Naive thymus-derived CD4-positive, alpha-beta T cell (primary cell): ENCODE measurements around the gene MYL6. TPM values are rescaled to one million over a fixed set of nuclear protein-coding genes. Genes with fewer than 3 reads are reported as not detected.

ENCODE experiments used
- ATAC-seq: fragments of 150-1000 bp; cut with Tn5 transposase; 2 replicates; pipeline ENCODE4 v1.10.0; 2021; ENCODE audit warnings: mild to moderate bottlenecking, moderate library complexity
- CTCF ChIA-PET: fragments of 350-600 bp; sonication (Branson Sonifier 250); formaldehyde crosslinking; loops from one replicate; lab custom pipeline; 2021; ENCODE audit warnings: antibody characterized with exemption; lab: Charles Lee
- POLR2A ChIA-PET: fragments of 350-600 bp; sonication (Branson Sonifier 250); formaldehyde crosslinking; loops from one replicate; lab custom pipeline; 2021; ENCODE audit warnings: antibody characterized with exemption, inconsistent platforms; lab: Charles Lee
- DNase-seq, 9 donors: peaks; one replicate each; pipeline versions ENCODE4 v3.0.0 to v3.0.0-alpha.2; 2020 to 2022; ENCODE audit warnings: mixed read lengths in 1 of 9
- H3K27ac ChIP-seq: one replicate; pipeline ENCODE4 v1.7.0; 2013; ENCODE audit warnings: mild to moderate bottlenecking, low read depth, low read length, moderate library complexity
- H3K27me3 ChIP-seq, 2 donors: one replicate each; pipeline ENCODE4 v1.7.0; 2013; ENCODE audit warnings: low read length in 2 of 2, mild to moderate bottlenecking in 2 of 2, moderate library complexity in 2 of 2; ENCODE audit not compliant: control insufficient read depth in 2 of 2, insufficient read depth in 2 of 2
- H3K36me3 ChIP-seq, 3 experiments: 1 replicate in 2 of 3; 2 replicates in 1 of 3; pipeline ENCODE4 v1.7.0; 2013; ENCODE audit warnings: low read length in 3 of 3, mild to moderate bottlenecking in 3 of 3, moderate library complexity in 1 of 3; ENCODE audit not compliant: insufficient read depth in 3 of 3, control insufficient read depth in 2 of 3
- H3K4me1 ChIP-seq, 2 donors: one replicate each; pipeline ENCODE4 v1.7.0; 2013; ENCODE audit warnings: low read length in 2 of 2, mild to moderate bottlenecking in 2 of 2, moderate library complexity in 1 of 2; ENCODE audit not compliant: control insufficient read depth in 2 of 2, insufficient read depth in 2 of 2
- H3K4me3 ChIP-seq: 2 replicates; pipeline ENCODE4 v1.7.0; 2013; ENCODE audit warnings: mild to moderate bottlenecking, low read length
- H3K9me3 ChIP-seq, 3 experiments: 1 replicate in 2 of 3; 2 replicates in 1 of 3; pipeline ENCODE4 v1.7.0; 2013; ENCODE audit warnings: low read length in 3 of 3; ENCODE audit not compliant: control insufficient read depth in 2 of 3
- H3K27ac Mint-ChIP-seq, 9 donors: one replicate each; pipeline ENCODE4 v1.8.0; 2020 to 2022; ENCODE audit warnings: mixed read lengths in 9 of 9, mild to moderate bottlenecking in 8 of 9, moderate library complexity in 5 of 9, inconsistent platforms in 2 of 9
- H3K27me3 Mint-ChIP-seq, 5 donors: one replicate each; pipeline ENCODE4 v1.8.0; 2021 to 2022; ENCODE audit warnings: mixed read lengths in 5 of 5, mild to moderate bottlenecking in 1 of 5
- H3K36me3 Mint-ChIP-seq, 5 donors: one replicate each; pipeline ENCODE4 v1.8.0; 2020 to 2022; ENCODE audit warnings: mixed read lengths in 5 of 5, mild to moderate bottlenecking in 3 of 5, inconsistent platforms in 1 of 5
- H3K4me1 Mint-ChIP-seq, 7 donors: one replicate each; pipeline ENCODE4 v1.8.0; 2020 to 2022; ENCODE audit warnings: mixed read lengths in 7 of 7, mild to moderate bottlenecking in 3 of 7, inconsistent platforms in 1 of 7
- H3K4me3 Mint-ChIP-seq, 10 donors: one replicate each; pipeline ENCODE4 v1.8.0; 2020 to 2022; ENCODE audit warnings: mild to moderate bottlenecking in 10 of 10, mixed read lengths in 10 of 10, moderate library complexity in 6 of 10, inconsistent platforms in 2 of 10
- H3K9me3 Mint-ChIP-seq, 11 donors: one replicate each; pipeline ENCODE4 v1.8.0; 2020 to 2022; ENCODE audit warnings: mixed read lengths in 11 of 11, mild to moderate bottlenecking in 4 of 11, inconsistent platforms in 1 of 11, moderate library complexity in 1 of 11
- intact Hi-C, 2 donors: fragments of 100-400 bp; cut with micrococcal nuclease; formaldehyde crosslinking; loops; one replicate each; pipeline ENCODE4 v1.15.1; 2023
- polyA plus RNA-seq, 2 donors: library from polyadenylated mRNA; unstranded; fragments of 300-500 nt; fragmentation: Illumina TruSeq; gene quantifications; one replicate each; pipeline ENCODE4 v1.2.3, GENCODE V29; 2021
- total RNA-seq, 6 experiments: library from RNA in 5 of 6; stranded (reverse) in 5 of 6; gene quantifications; 1 replicate in 5 of 6; 2 replicates in 1 of 6; pipeline ENCODE4 v1.2.3 and lab custom pipeline; 2021 to 2026

MYL6 gene
- total and polyA plus RNA-seq, 7 experiments from 2014 or later: 428 to 2,144 (median 805) TPM

- H3K27me3 ChIP-seq: no peaks in the 10 kb centered on the region
- H3K9me3 Mint-ChIP-seq: no peaks in the 10 kb centered on the region
- H3K4me1 Mint-ChIP-seq: peaks cover 25 to 52% (median 42%) of the 10 kb centered on the region in 7 donors
- DNase-seq: no peak
- ATAC-seq: no peak
- peaks cover 18 to 20% of the 10 kb centered on the region in 2 donors for H3K4me1 ChIP-seq
- H3K27ac ChIP-seq: peak overlapping the region; percentile 18
- no peak overlapping the region for H3K4me3 Mint-ChIP-seq
- intact Hi-C loops: no loop called here
- H3K36me3 Mint-ChIP-seq: peaks cover 0 to 50% (median 19%) of the 10 kb centered on the region in 5 donors
- no peak overlapping the region for H3K4me3 ChIP-seq
- ChIA-PET POLR2A (interaction anchor here (0.6 to 12.7 kb wide), 11 partner anchors 10 to 466 kb away, joined by 3 to 161 read pairs (median 3); partner anchors contain the start of genes ESYT1, PA2G4, RPL41 and SMARCC2), CTCF (interaction anchor here (0.6 to 3.4 kb wide), 5 partner anchors 36 to 478 kb away, joined by 3 to 15 read pairs (median 4); partner anchors contain the start of genes ESYT1, RPL41 and ZC3H10)
- no peaks in the 10 kb centered on the region for H3K9me3 ChIP-seq
- H3K27ac Mint-ChIP-seq: peak overlapping the region in 6 of 9 donors; percentile 24 to 95 (median 68)
- no peaks in the 10 kb centered on the region for H3K27me3 Mint-ChIP-seq
- H3K36me3 ChIP-seq: peaks cover 12 to 80% (median 20%) of the 10 kb centered on the region in 3 experiments
Observed at GRCh38 chr12:56162468-56163290, 4.5 kb downstream of the MYL6 start.

- no peak overlapping the region for H3K4me3 ChIP-seq
- no peaks in the 10 kb centered on the region for H3K9me3 Mint-ChIP-seq
- H3K27ac ChIP-seq: no peak overlapping the region
- ATAC-seq (no peak), DNase-seq (no peak)
- intact Hi-C loops: no loop called here
- peaks cover 18 to 19% of the 10 kb centered on the region in 2 donors for H3K4me1 ChIP-seq
- H3K36me3 ChIP-seq: peaks cover 17 to 88% (median 20%) of the 10 kb centered on the region in 3 experiments
- ChIA-PET CTCF (interaction anchor here (0.9 to 3.4 kb wide), 2 partner anchors 37 to 47 kb away, joined by 4 to 15 read pairs; partner anchors contain the start of genes ESYT1 and RPL41), POLR2A (interaction anchor here (0.8 to 12.7 kb wide), 9 partner anchors 9 to 46 kb away, joined by 3 to 161 read pairs (median 4); partner anchors contain the start of genes ESYT1, RPL41, SMARCC2 and ZC3H10)
- no peaks in the 10 kb centered on the region for H3K9me3 ChIP-seq
- H3K4me1 Mint-ChIP-seq: peaks cover 24 to 49% (median 39%) of the 10 kb centered on the region in 7 donors
- no peak overlapping the region for H3K4me3 Mint-ChIP-seq
- H3K27me3 Mint-ChIP-seq: no peaks in the 10 kb centered on the region
- H3K36me3 Mint-ChIP-seq: peaks cover 0 to 50% (median 24%) of the 10 kb centered on the region in 5 donors
- H3K27me3 ChIP-seq: no peaks in the 10 kb centered on the region
- peak overlapping the region in 5 of 9 donors; percentile 24 to 82 (median 38) for H3K27ac Mint-ChIP-seq
Observed at GRCh38 chr12:56163533-56164344, 5.6 kb downstream of the MYL6 start.

DNA sequence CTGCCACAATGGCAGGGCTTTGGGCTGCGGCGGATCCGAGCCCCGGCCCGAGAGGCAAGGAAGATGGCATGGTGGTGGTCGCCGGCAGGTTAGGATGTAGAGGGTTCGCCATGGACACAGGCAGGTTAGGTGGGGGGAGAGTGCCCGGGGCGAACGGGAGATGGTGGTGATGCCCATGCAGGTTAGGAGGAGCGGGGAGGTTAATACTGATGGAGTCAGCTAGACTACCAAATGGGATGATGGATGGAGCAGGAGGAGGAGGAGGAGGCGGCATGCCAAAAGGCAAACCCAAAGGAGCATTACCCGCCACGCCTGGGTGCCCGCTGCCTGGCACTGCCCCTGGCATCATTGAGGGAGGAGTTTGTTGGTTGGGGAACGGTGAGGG lies 6.2 kb downstream of the MYL6 start:
- H3K27me3 Mint-ChIP-seq: no peaks in the 10 kb centered on the region
- no peak overlapping the region for H3K4me3 Mint-ChIP-seq
- ChIA-PET CTCF (no interaction called here), POLR2A (interaction anchor here (0.8 to 12.7 kb wide), 5 partner anchors 9 to 36 kb away, joined by 3 to 161 read pairs (median 5); partner anchors contain the start of gene ESYT1)
- Histone ChIP-seq H3K4me1 (peaks cover 18 to 19% of the 10 kb centered on the region in 2 donors), H3K36me3 (peaks cover 17 to 94% (median 20%) of the 10 kb centered on the region in 3 experiments), H3K9me3 (no peaks in the 10 kb centered on the region), H3K27me3 (no peaks in the 10 kb centered on the region), H3K27ac (no peak overlapping the region), H3K4me3 (no peak overlapping the region)
- peaks cover 0 to 50% (median 24%) of the 10 kb centered on the region in 5 donors for H3K36me3 Mint-ChIP-seq
- no peaks in the 10 kb centered on the region for H3K9me3 Mint-ChIP-seq
- intact Hi-C loops: no loop called here
- no peak for DNase-seq
- H3K4me1 Mint-ChIP-seq: peaks cover 18 to 44% (median 33%) of the 10 kb centered on the region in 7 donors
- H3K27ac Mint-ChIP-seq: peak overlapping the region in 4 of 9 donors; percentile 22 to 52 (median 46)
- no peak for ATAC-seq

GRCh38 chr12:56165369-56165768 lies 7.2 kb downstream of the MYL6 start:
- Mint-ChIP-seq H3K27ac (peak overlapping the region in 3 of 9 donors; percentile 62 to 65 (median 65)), H3K4me3 (no peak overlapping the region), H3K36me3 (peaks cover 4 to 49% (median 22%) of the 10 kb centered on the region in 5 donors), H3K4me1 (peaks cover 8 to 34% (median 23%) of the 10 kb centered on the region in 7 donors), H3K27me3 (no peaks in the 10 kb centered on the region), H3K9me3 (no peaks in the 10 kb centered on the region)
- ATAC-seq (no peak), DNase-seq (no peak)
- intact Hi-C loops: no loop called here
- Histone ChIP-seq H3K27me3 (no peaks in the 10 kb centered on the region), H3K4me3 (no peak overlapping the region), H3K9me3 (no peaks in the 10 kb centered on the region), H3K4me1 (peaks cover 7 to 9% of the 10 kb centered on the region in 2 donors), H3K27ac (no peak overlapping the region), H3K36me3 (peaks cover 27 to 98% (median 31%) of the 10 kb centered on the region in 3 experiments)
- ChIA-PET POLR2A (interaction anchor here (0.7 to 12.7 kb wide), 5 partner anchors 10 to 47 kb away, joined by 3 to 161 read pairs (median 4); partner anchors contain the start of genes ESYT1, SMARCC2 and ZC3H10), CTCF (interaction anchor here (0.7 to 1.2 kb wide), 2 partner anchors 37 to 192 kb away, joined by 3 read pairs; partner anchors contain the start of genes ESYT1 and RAB5B)

- no peak for ATAC-seq
- no peak for DNase-seq
- H3K9me3 ChIP-seq: no peaks in the 10 kb centered on the region
- H3K27ac ChIP-seq: no peak overlapping the region
- H3K27ac Mint-ChIP-seq: peak overlapping the region in 8 of 9 donors; percentile 6 to 88 (median 55)
- no peak overlapping the region for H3K4me3 ChIP-seq
- peaks cover 11 to 55% (median 23%) of the 10 kb centered on the region in 5 donors for H3K36me3 Mint-ChIP-seq
- H3K4me3 Mint-ChIP-seq: no peak overlapping the region
- ChIA-PET CTCF (no interaction called here), POLR2A (interaction anchor here (1.0 to 1.3 kb wide), 2 partner anchors 8 to 19 kb away, joined by 5 to 6 read pairs; no protein-coding TSS in a partner anchor)
- no peaks in the 10 kb centered on the region for H3K27me3 Mint-ChIP-seq
- intact Hi-C loops: no loop called here
- H3K36me3 ChIP-seq: peaks cover 35 to 98% (median 44%) of the 10 kb centered on the region in 3 experiments
- no peaks in the 10 kb centered on the region for H3K4me1 ChIP-seq
- no peaks in the 10 kb centered on the region for H3K9me3 Mint-ChIP-seq
- H3K27me3 ChIP-seq: no peaks in the 10 kb centered on the region
- H3K4me1 Mint-ChIP-seq: peaks cover 0 to 10% (median 0%) of the 10 kb centered on the region in 7 donors
Observed at GRCh38 chr12:56169229-56169759, 11.1 kb downstream of the MYL6 start.
